Osteocyte (in vitro differentiated cells): ENCODE data around the gene CTSO. TPM values are rescaled to one million over a fixed set of nuclear protein-coding genes. Genes with fewer than 3 reads are reported as not detected.
"Not testable (repeated sequence)": the region's sequence is repeated elsewhere in the genome, so short reads cannot be mapped to it uniquely, and the experiment has no call there.

Experiments
- DNase-seq: peaks from one replicate; pipeline ENCODE4 v3.0.0; 2021; ENCODE audit warnings: mixed read lengths; ENCODE audit not compliant: unreplicated experiment; ENCODE audit errors: extremely low spot score
- H3K27ac Mint-ChIP-seq: one replicate; pipeline ENCODE4 v1.8.0; 2021; ENCODE audit warnings: mild to moderate bottlenecking, mixed read lengths; ENCODE audit not compliant: unreplicated experiment
- H3K27me3 Mint-ChIP-seq: one replicate; pipeline ENCODE4 v1.8.0; 2021; ENCODE audit warnings: mixed read lengths; ENCODE audit not compliant: unreplicated experiment
- H3K36me3 Mint-ChIP-seq: one replicate; pipeline ENCODE4 v1.8.0; 2021; ENCODE audit warnings: mixed read lengths; ENCODE audit not compliant: unreplicated experiment
- H3K4me1 Mint-ChIP-seq: one replicate; pipeline ENCODE4 v1.8.0; 2021; ENCODE audit warnings: mixed read lengths; ENCODE audit not compliant: unreplicated experiment
- H3K4me3 Mint-ChIP-seq: one replicate; pipeline ENCODE4 v1.8.0; 2021; ENCODE audit warnings: mild to moderate bottlenecking, moderate library complexity, mixed read lengths; ENCODE audit not compliant: unreplicated experiment
- H3K9me3 Mint-ChIP-seq: one replicate; pipeline ENCODE4 v1.8.0; 2021; ENCODE audit warnings: mixed read lengths; ENCODE audit not compliant: unreplicated experiment
- total RNA-seq: library from RNA; stranded (reverse); gene quantifications from 2 replicates; pipeline ENCODE4 v1.2.1, GENCODE V29; 2021
- TF ChIP-seq, protein P1 (sequence below): fragments of 200-600 bp; sonication (generic); IDR thresholded peaks from 2 replicates; pipeline ENCODE4 v1.5.0; 2021; ENCODE audit warnings: antibody characterized with exemption, mild to moderate bottlenecking, moderate library complexity

The CTSO gene
- total RNA-seq, 1 donor from 2014 or later = 10.0 TPM

- Mint-ChIP-seq H3K9me3 (no peaks in the 10 kb centered on the region), H3K4me1 (no peaks in the 10 kb centered on the region), H3K27ac (no peak overlapping the region), H3K36me3 (no peaks in the 10 kb centered on the region), H3K4me3 (no peak overlapping the region), H3K27me3 (no peaks in the 10 kb centered on the region)
- DNase-seq = no peak
- TF ChIP-seq, protein P1, sequence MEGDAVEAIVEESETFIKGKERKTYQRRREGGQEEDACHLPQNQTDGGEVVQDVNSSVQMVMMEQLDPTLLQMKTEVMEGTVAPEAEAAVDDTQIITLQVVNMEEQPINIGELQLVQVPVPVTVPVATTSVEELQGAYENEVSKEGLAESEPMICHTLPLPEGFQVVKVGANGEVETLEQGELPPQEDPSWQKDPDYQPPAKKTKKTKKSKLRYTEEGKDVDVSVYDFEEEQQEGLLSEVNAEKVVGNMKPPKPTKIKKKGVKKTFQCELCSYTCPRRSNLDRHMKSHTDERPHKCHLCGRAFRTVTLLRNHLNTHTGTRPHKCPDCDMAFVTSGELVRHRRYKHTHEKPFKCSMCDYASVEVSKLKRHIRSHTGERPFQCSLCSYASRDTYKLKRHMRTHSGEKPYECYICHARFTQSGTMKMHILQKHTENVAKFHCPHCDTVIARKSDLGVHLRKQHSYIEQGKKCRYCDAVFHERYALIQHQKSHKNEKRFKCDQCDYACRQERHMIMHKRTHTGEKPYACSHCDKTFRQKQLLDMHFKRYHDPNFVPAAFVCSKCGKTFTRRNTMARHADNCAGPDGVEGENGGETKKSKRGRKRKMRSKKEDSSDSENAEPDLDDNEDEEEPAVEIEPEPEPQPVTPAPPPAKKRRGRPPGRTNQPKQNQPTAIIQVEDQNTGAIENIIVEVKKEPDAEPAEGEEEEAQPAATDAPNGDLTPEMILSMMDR = no peak
Measured at GRCh38 chr4:155941085-155941790, 12.4 kb downstream of the CTSO start.

GRCh38 chr4:155935389-155935986 is 18.2 kb downstream of the CTSO start:
- peaks cover 11% of the 10 kb centered on the region for H3K9me3 Mint-ChIP-seq

GRCh38 chr4:155934634-155935033 is 19.0 kb downstream of the CTSO start:
- not testable (repeated sequence) for H3K27me3 Mint-ChIP-seq, H3K4me3 Mint-ChIP-seq, H3K27ac Mint-ChIP-seq, H3K36me3 Mint-ChIP-seq, DNase-seq, H3K4me1 Mint-ChIP-seq
- peaks cover 16% of the 10 kb centered on the region for H3K9me3 Mint-ChIP-seq

More at GRCh38 chr4:155935389-155935986, 18.2 kb downstream of the CTSO start:
- DNase-seq = no peak
- Mint-ChIP-seq H3K27me3 (no peaks in the 10 kb centered on the region), H3K36me3 (no peaks in the 10 kb centered on the region), H3K27ac (no peak overlapping the region), H3K4me1 (no peaks in the 10 kb centered on the region), H3K4me3 (no peak overlapping the region)
- TF ChIP-seq, protein P1 = no peak

- Mint-ChIP-seq H3K36me3 (no peaks in the 10 kb centered on the region), H3K4me3 (no peak overlapping the region), H3K9me3 (peaks cover 16% of the 10 kb centered on the region), H3K27me3 (no peaks in the 10 kb centered on the region), H3K4me1 (no peaks in the 10 kb centered on the region), H3K27ac (no peak overlapping the region)
- TF ChIP-seq, protein P1 = no peak
- no peak for DNase-seq
Measured at GRCh38 chr4:155931634-155932033, 22.0 kb downstream of the CTSO start.

DNA sequence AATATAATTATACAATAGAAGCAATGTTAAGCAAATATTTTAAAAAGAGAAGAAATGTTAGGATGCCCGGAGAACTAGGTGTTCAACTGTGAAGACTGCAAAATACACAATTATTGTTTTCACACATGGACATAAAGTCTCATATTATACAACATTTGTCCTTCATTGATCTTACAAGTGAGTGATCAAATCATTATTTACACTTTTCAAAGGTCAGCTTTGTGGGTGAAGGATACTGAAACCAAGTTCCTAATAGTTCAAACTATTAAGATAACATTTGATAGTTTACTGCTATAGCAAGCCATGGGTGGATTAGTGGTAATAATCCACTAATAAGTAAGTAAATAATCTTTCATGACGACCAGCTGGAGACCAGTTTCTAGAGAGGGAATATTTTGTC is 23.3 kb downstream of the CTSO start:
- H3K27ac Mint-ChIP-seq = no peak overlapping the region
- no peaks in the 10 kb centered on the region for H3K27me3 Mint-ChIP-seq
- TF ChIP-seq, protein P1 = no peak
- H3K4me3 Mint-ChIP-seq = no peak overlapping the region
- no peaks in the 10 kb centered on the region for H3K36me3 Mint-ChIP-seq
- no peak for DNase-seq
- H3K9me3 Mint-ChIP-seq = peaks cover 16% of the 10 kb centered on the region
- H3K4me1 Mint-ChIP-seq = no peaks in the 10 kb centered on the region
